Stomach (tissue), 4 donors: ENCODE measurements around the gene RHBDL1.

Experiments used
- EP300 ChIP-seq: sonication (generic); formaldehyde crosslinking; IDR thresholded peaks from one replicate; pipeline ENCODE4 v1.6.1; 2017; ENCODE audit warnings: antibody characterized with exemption
- POLR2A ChIP-seq, 4 donors: fragments of 450-650 bp; IDR thresholded peaks; one replicate each; pipeline ENCODE4 v1.6.1; 2016; ENCODE audit warnings: antibody characterized with exemption in 4 of 4, control low read depth in 2 of 4, mild to moderate bottlenecking in 1 of 4, moderate library complexity in 1 of 4
- POLR2AphosphoS5 ChIP-seq, 3 donors: sonication (generic); formaldehyde crosslinking; IDR thresholded peaks; one replicate each; pipeline ENCODE4 v1.6.1; 2016; ENCODE audit warnings: antibody characterized with exemption in 3 of 3
- TF ChIP-seq, protein P1 (sequence below), 7 experiments: fragments of 450-650 bp in 4 of 7; fragments of 200-600 bp in 3 of 7; sonication (generic) in 3 of 7; IDR thresholded peaks; one replicate each; pipeline ENCODE4 v1.5.1; 2016 to 2019; ENCODE audit warnings: antibody characterized with exemption in 7 of 7, control low read depth in 2 of 7, mild to moderate bottlenecking in 1 of 7

DNA sequence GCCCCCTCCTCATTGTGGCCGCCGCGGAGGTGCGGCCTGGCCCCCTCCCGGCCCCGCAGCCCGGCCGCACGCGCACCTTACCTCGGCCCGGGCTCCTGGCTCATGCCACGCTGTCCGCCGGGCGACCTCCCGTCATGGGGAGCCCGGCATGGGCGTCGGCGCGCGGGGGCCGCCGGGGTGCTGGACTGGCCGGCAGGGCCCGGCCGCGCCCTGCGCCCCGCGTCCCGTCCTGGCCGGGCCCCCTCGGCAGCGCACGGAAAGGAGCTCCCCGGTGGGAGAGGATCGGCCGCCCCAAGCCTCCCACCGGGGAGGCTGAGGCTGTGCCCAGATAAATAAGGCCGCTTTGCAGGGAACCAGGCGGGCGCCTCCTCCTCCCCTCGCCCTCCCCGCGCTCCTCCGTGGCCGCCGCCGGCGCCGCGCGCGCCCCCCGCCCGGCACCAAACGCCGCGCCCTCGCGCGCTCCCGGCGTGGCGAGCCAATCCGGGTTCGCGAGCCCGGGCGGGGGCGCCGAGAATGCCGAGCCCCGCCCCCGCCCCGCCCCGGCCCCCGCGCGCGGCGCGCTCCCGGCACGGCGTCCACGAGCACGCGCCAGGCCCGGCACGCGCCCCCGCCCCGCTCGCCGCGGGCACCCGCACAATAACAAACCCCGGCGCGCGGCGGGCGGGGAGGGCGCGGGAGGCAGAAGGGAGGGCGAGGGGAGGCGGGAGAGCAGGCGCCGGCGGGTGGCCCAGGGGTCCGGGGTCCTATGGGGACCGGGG is 30.1 kb downstream of the RHBDL1 start, which contains the start of gene FBXL16:
- TF ChIP-seq POLR2A (IDR thresholded peaks at IDR 0.05), result no peak
- TF ChIP-seq, protein P1, sequence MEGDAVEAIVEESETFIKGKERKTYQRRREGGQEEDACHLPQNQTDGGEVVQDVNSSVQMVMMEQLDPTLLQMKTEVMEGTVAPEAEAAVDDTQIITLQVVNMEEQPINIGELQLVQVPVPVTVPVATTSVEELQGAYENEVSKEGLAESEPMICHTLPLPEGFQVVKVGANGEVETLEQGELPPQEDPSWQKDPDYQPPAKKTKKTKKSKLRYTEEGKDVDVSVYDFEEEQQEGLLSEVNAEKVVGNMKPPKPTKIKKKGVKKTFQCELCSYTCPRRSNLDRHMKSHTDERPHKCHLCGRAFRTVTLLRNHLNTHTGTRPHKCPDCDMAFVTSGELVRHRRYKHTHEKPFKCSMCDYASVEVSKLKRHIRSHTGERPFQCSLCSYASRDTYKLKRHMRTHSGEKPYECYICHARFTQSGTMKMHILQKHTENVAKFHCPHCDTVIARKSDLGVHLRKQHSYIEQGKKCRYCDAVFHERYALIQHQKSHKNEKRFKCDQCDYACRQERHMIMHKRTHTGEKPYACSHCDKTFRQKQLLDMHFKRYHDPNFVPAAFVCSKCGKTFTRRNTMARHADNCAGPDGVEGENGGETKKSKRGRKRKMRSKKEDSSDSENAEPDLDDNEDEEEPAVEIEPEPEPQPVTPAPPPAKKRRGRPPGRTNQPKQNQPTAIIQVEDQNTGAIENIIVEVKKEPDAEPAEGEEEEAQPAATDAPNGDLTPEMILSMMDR (IDR thresholded peaks at IDR 0.05), result no peak
- TF ChIP-seq POLR2AphosphoS5 (IDR thresholded peaks at IDR 0.05), result no peak
- TF ChIP-seq EP300, result no peak
